Renal cortex interstitium (tissue), 11 donors: ENCODE measurements around the gene ORMDL2. TPM values are rescaled to one million over a fixed set of nuclear protein-coding genes. Genes with fewer than 3 reads are reported as not detected.
A peak's percentile ranks its signal among the peaks of the same experiment; 100 is the strongest.
"Not testable (repeated sequence)": the region's sequence is repeated elsewhere in the genome, so short reads cannot be mapped to it uniquely, and the experiment has no call there.

ENCODE experiments used
- DNase-seq, 11 donors: peaks; one replicate each; pipeline ENCODE4 v3.0.0-alpha.2; 2013; ENCODE audit warnings: low read depth in 9 of 11, low spot score in 4 of 11; ENCODE audit errors: extremely low read depth in 1 of 11
- polyA plus RNA-seq, 3 donors: library from polyadenylated mRNA; unstranded; fragments of 120-200 nt; gene quantifications; one replicate each; pipeline ENCODE4 v1.2.1, GENCODE V29; 2013; ENCODE audit not compliant: insufficient read length in 3 of 3

ORMDL2 gene
- polyA plus RNA-seq, 3 donors = 33.7 to 34.7 (median 34.0) TPM

DNA sequence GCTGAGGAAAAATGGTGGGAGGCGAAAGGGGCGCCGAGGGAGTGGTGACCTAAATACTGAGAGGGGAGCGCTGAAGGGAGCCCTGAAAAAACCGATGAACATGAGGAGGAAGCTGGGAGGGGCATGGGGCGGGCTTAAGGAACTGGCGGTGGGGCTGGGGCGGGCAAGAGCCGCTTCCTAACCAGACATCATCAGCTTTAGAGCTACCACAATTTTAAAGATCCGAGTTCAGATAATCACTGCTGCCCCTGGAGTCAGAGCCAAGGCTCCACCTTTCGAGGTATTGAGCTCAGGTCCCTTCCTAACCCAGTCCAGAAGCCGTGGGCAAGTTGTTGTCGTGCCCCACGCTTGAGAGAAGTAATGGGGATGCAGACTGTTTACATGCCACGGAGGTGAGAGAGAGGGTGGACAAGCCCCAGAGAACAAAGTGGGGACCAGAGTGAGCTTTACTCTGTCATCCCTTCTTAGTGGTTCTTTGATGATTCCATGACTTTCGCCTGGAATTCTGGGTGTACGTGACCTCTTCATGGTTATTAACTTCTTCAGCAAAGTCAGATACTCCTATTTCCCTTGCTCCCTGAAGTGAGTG is 393 bp downstream of the ORMDL2 start:
- DNase-seq = no peak

GRCh38 chr12:55818886-55819285 is 1.0 kb downstream of the ORMDL2 start:
- no peak for DNase-seq

- DNase-seq = no peak
These were observed 2.8 kb downstream of the ORMDL2 start for GRCh38 chr12:55820679-55821078.

DNA sequence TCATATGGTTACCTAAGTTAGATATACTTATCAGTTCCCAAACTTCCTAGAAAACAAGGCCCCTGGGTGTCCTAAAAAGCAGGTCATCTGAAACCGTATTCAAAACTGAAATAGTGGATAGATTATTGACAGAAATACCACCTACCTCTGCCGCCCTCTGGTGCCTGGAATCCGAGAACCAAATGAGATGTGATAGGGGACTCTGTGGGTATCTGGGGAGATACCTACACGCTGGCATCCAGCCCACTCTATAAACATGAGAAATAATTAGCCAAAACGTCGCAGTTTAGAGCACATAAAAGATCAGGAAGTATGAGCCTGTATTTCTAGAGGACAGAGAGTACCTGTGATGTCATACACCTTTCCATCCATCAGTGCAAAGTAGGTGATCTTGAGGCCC is 4.4 kb downstream of the ORMDL2 start:
- no peak for DNase-seq

DNA sequence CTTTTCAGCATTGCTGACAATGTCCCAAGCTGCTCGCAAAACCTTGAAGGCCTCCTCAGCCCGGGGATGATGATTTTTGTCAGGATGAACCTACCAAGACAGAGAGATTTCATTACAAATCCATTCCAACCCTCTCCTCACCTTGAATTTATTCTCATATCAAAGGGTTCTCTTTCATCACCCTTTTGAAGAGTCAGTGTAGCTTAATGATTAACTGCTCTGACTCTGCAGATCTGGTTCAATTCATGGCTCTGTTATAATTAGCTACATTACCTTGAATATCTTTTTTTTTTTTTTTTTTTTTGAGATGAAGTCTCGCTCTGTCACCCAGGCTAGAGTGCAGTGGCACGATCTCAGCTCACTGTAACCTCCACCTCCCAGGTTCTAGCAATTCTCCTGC is 5.6 kb downstream of the ORMDL2 start:
- DNase-seq = no peak

DNA sequence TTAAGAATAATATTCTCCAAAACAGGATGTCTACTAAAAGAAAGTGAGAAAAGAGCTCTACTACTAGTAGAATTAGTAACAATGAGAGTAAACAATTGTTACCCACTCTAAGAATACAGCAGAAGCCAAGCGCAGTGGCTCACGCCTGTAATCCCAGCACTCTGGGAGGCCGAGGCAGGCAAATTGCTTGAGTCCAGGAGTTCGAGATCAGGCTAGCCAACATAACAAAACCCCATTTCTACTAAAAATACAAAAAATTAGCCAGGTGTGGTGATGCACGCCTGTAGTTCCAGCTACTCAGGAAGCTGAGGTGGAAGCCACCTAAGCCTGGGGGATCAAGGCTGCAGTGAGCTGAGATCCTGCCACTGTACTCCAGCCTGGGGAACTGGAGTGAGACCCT is 6.9 kb downstream of the ORMDL2 start:
- no peak for DNase-seq

GRCh38 chr12:55827806-55828205 is 10.0 kb downstream of the ORMDL2 start:
- DNase-seq = no peak

DNA sequence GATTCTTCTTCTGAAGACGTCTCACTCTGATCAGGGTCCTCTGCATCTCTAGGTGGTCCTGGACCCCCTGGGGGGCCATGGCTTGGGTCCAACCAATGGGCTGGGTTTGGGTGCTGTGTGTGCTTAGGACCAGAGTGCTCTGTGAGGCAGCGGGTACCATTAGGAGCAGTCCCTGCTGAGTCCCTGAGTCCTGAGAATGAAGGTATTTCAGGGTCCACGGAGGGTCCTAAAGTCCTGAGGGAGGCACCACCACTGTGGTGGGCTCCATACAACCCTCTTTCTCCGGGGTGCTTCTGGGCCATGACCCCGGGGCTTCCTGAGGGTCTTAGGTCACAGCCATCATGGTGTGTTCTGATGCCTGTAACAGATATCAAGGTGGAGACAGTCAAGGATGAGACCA is 10.5 kb downstream of the ORMDL2 start:
- DNase-seq = no peak

DNA sequence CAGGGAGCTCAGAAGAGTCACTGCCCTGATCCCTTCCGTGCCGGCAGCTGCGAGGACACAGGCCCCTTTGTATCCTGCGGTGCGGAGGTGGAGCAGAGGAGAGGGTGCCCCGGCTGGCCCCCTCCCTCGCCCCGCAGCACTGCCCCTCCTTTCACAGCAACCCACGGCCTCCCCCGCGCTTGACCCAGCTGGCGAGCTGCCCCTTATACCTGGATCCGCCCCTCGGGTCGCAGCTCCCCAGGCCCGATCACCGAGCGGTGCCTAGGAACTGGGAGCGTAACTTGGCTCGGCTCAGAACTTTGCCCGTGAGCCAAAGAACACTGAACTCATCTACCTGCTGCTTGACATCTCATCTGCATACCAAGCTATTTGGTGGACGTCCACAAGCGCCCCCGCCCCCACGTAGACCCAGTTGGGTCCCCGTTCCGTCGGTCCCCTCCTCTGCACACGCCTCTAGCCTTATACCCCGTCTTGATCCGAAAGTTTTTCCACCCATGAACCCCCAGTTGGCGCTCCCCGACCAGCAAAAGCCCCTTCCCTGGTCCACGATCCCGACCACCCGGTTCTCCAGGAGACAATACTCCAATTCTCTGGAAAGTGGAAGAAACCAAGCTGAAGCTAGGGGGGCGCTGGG is 12.2 kb downstream of the ORMDL2 start:
- peak in 6 of 11 donors; percentile 16 to 77 (median 32) for DNase-seq

- DNase-seq = peak in 10 of 11 donors; percentile 80 to 90 (median 83)
These were observed 13.0 kb downstream of the ORMDL2 start for GRCh38 chr12:55830601-55831446.

DNA sequence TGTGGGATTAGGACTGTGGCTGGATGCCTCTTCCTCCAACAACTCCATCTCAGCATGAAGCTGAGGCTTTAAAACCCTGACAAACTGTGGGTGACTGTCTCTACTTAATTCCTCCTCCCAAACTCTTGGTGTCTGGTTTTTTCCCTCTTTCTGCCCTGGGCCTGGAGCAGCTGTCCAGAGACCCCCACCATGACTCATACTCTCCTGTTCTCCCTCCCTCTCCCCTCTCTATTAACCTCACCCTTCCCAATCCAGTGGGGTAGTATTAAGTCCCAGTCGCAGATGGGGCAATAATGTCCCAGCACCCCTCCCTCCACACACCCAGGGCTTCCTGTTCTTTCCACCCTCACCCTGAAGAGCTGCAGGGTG is 13.6 kb downstream of the ORMDL2 start:
- no peak for DNase-seq

- DNase-seq = no peak
These were observed 15.2 kb downstream of the ORMDL2 start for GRCh38 chr12:55833056-55833455.

- DNase-seq = not testable (repeated sequence)
These were observed 16.6 kb downstream of the ORMDL2 start for GRCh38 chr12:55834400-55834799.

- DNase-seq = no peak
These were observed 20.5 kb downstream of the ORMDL2 start for GRCh38 chr12:55838361-55838760.

DNA sequence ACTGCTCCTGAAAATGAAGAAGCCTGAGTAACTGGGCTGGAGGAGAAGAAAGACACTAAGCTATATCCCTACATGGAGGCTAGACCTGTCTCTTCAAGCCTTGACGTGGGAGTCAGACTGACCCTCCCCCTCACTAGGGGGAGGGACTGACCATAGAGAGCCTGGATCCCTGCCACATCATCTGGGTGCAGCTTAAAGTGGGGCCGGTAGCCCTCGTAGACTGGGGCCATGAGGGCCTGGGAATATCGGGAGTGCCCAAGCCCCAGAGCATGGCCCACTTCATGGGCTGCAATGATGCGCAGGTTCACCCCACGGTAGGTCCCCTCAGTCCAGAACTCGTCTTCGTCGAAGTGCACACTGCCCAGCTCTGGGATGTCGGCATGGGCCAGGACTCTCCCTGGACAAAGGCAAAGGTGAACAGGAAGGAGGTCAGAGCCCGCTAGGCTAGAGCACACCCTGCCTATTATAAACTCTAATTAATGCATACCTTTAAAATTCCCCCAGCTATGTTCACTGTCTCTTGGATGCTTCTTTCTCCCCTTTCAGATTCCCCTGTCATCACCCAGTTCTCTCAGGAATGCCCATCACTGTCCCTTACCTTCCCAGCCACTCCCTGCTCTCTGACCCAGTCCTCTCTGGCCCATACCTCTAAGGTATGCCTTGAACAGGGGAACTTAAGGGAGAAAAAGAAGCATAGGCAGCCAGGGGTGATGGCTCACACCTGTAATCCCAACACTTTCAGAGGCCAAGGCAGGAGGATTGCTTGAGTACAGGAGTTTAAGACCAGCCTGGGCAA is 21.7 kb downstream of the ORMDL2 start:
- DNase-seq = no peak

- DNase-seq = no peak
These were observed 22.9 kb downstream of the ORMDL2 start for GRCh38 chr12:55840581-55841351.

GRCh38 chr12:55842681-55843429 is 25.0 kb downstream of the ORMDL2 start, which contains the start of gene MMP19:
Gene MMP19, minus strand, starts transcription at chr12:55842936. Its CDS starts 106 bp downstream, at chr12:55842830.
- DNase-seq = no peak

DNA sequence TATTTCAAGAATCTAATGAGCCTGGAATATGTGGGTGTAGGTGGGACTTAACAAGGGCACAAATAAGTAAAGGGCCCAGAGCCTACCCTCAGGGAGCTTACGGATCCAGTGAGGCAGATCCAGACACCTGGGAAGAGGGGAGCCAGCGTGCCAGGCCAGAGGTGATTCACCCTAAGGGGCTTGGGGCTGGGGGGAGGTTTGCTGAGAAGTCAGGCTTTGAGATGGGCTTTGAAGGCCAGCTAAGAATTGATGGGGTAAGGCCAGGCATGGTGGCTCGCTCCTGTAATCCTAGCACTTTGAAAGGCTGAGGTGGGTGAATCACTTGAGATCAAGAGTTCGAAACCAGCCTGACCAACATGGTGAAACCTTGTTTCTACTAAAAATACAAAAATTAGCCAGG is 25.6 kb downstream of the ORMDL2 start:
- DNase-seq = no peak
